CD14-positive monocyte (primary cell): Measurements from ENCODE around the gene DVL2. TPM values are rescaled to one million over a fixed set of nuclear protein-coding genes. Genes with fewer than 3 reads are reported as not detected.

ENCODE experiments used
- DNase-seq, 3 donors: peaks; one replicate each; pipeline ENCODE4 v3.0.0-alpha.2; 2011 to 2022
- H2AFZ ChIP-seq: 2 replicates; pipeline ENCODE4 v1.6.0; 2012; ENCODE audit warnings: mild to moderate bottlenecking, low read depth, low read length, inconsistent platforms; ENCODE audit not compliant: insufficient read depth, poor library complexity, severe bottlenecking
- H3K27ac ChIP-seq, 2 donors: 1 replicate in 1 of 2; 2 replicates in 1 of 2; pipeline ENCODE4 v1.5.1; 2012 to 2013; ENCODE audit warnings: low read length in 2 of 2, control low read depth in 1 of 2, inconsistent platforms in 1 of 2, low read depth in 1 of 2, mild to moderate bottlenecking in 1 of 2
- H3K27me3 ChIP-seq, 2 donors: one replicate each; pipeline versions ENCODE4 v1.6.0 to v1.6.1; 2011 to 2013; ENCODE audit warnings: low read length in 2 of 2; ENCODE audit not compliant: control insufficient read depth in 2 of 2, insufficient read depth in 2 of 2
- H3K36me3 ChIP-seq, 2 donors: replicated peaks in 1 of 2; 1 replicate in 1 of 2; 2 replicates in 1 of 2; pipeline versions ENCODE4 v1.5.1 to v1.6.1; 2012 to 2013; ENCODE audit warnings: low read length in 2 of 2, control low read depth in 1 of 2, inconsistent platforms in 1 of 2, mild to moderate bottlenecking in 1 of 2; ENCODE audit not compliant: insufficient read depth in 2 of 2, control insufficient read depth in 1 of 2
- H3K4me1 ChIP-seq, 2 donors: 1 replicate in 1 of 2; 2 replicates in 1 of 2; pipeline versions ENCODE4 v1.5.1 to v1.6.1; 2012 to 2013; ENCODE audit warnings: low read length in 2 of 2, control low read depth in 1 of 2, inconsistent platforms in 1 of 2, mild to moderate bottlenecking in 1 of 2, moderate library complexity in 1 of 2; ENCODE audit not compliant: insufficient read depth in 2 of 2, control insufficient read depth in 1 of 2
- H3K4me2 ChIP-seq: replicated peaks from 2 replicates; pipeline ENCODE3; 2012; ENCODE audit warnings: low read length, moderate library complexity, mild to moderate bottlenecking; ENCODE audit not compliant: poor library complexity, severe bottlenecking; ENCODE audit errors: extremely low read depth
- H3K4me3 ChIP-seq, 3 experiments: fragments of 200-600 bp in 1 of 3; sonication (generic) in 1 of 3; replicated peaks in 1 of 3; 1 replicate in 2 of 3; 2 replicates in 1 of 3; pipeline ENCODE4 v1.5.1; 2011 to 2013; ENCODE audit warnings: low read length in 3 of 3, mild to moderate bottlenecking in 3 of 3, control low read depth in 2 of 3, low read depth in 2 of 3, inconsistent platforms in 1 of 3, moderate library complexity in 1 of 3
- H3K79me2 ChIP-seq: 2 replicates; pipeline ENCODE4 v1.6.0; 2012; ENCODE audit warnings: mild to moderate bottlenecking, control low read depth, inconsistent platforms, low read length, moderate library complexity; ENCODE audit not compliant: insufficient read depth
- H3K9ac ChIP-seq: 2 replicates; pipeline ENCODE4 v1.6.0; 2017; ENCODE audit warnings: low read length, mild to moderate bottlenecking; ENCODE audit not compliant: insufficient read depth, poor library complexity, severe bottlenecking
- H3K9me3 ChIP-seq, 2 donors: replicated peaks in 1 of 2; 1 replicate in 1 of 2; 2 replicates in 1 of 2; pipeline versions ENCODE4 v1.5.1 to v1.6.1; 2012 to 2013; ENCODE audit warnings: low read length in 2 of 2, control low read depth in 1 of 2; ENCODE audit not compliant: control insufficient read depth in 1 of 2, insufficient read depth in 1 of 2
- H4K20me1 ChIP-seq: 2 replicates; pipeline ENCODE4 v1.6.0; 2012; ENCODE audit warnings: mild to moderate bottlenecking, low read length, control low read depth, moderate library complexity; ENCODE audit not compliant: insufficient read depth
- H3K27ac Mint-ChIP-seq, 7 donors: one replicate each; pipeline ENCODE4 v1.8.0; 2020; ENCODE audit warnings: mild to moderate bottlenecking in 7 of 7, mixed read lengths in 7 of 7, moderate library complexity in 6 of 7, inconsistent platforms in 2 of 7
- H3K27me3 Mint-ChIP-seq, 3 donors: one replicate each; pipeline ENCODE4 v1.8.0; 2021 to 2022; ENCODE audit warnings: low read depth in 3 of 3, mild to moderate bottlenecking in 3 of 3, mixed read lengths in 3 of 3, moderate library complexity in 3 of 3, inconsistent platforms in 1 of 3
- H3K36me3 Mint-ChIP-seq, 2 donors: one replicate each; pipeline ENCODE4 v1.8.0; 2020; ENCODE audit warnings: mixed read lengths in 2 of 2, inconsistent platforms in 1 of 2, mild to moderate bottlenecking in 1 of 2
- H3K4me1 Mint-ChIP-seq: one replicate; pipeline ENCODE4 v1.8.0; 2020; ENCODE audit warnings: mild to moderate bottlenecking, mixed read lengths
- H3K4me3 Mint-ChIP-seq, 2 donors: one replicate each; pipeline ENCODE4 v1.8.0; 2020; ENCODE audit warnings: mild to moderate bottlenecking in 2 of 2, mixed read lengths in 2 of 2, moderate library complexity in 1 of 2
- H3K9me3 Mint-ChIP-seq, 7 donors: one replicate each; pipeline ENCODE4 v1.8.0; 2020 to 2022; ENCODE audit warnings: mixed read lengths in 7 of 7, mild to moderate bottlenecking in 6 of 7, moderate library complexity in 6 of 7, inconsistent platforms in 2 of 7
- WGBS: methylation state at CpG from one replicate; pipeline ENCODE4 v1.1.5; 2013; ENCODE audit warnings: missing lambda C conversion rate; ENCODE audit not compliant: insufficient coverage; 5-methylcytosine and 5-hydroxymethylcytosine counted together
- intact Hi-C, 2 donors: fragments of 100-400 bp; cut with micrococcal nuclease; formaldehyde crosslinking; loops; one replicate each; pipeline versions ENCODE4 v1.15.0 to v1.15.1; 2023
- polyA plus RNA-seq, 3 donors: library from polyadenylated mRNA; depleted of rRNA in 1 of 3; unstranded in 2 of 3; stranded (reverse) in 1 of 3; fragments of 300-500 nt in 2 of 3; fragments of >200 nt in 1 of 3; fragmentation: Illumina TruSeq in 2 of 3; gene quantifications; 1 replicate in 2 of 3; 2 replicates in 1 of 3; pipeline ENCODE4 v1.2.3, GENCODE V29; 2012 to 2021
- TF ChIP-seq, protein P1 (sequence below): fragments of 200-600 bp; IDR thresholded peaks from one replicate; pipeline ENCODE4 v1.8.0; 2022; ENCODE audit warnings: antibody characterized with exemption, mild to moderate bottlenecking

The DVL2 gene
- polyA plus RNA-seq, 3 donors, result 6.7 to 7.8 (median 7.0) TPM

- WGBS, result 0% methylated on average over 13 of the region's 32 CpGs
- H3K4me1 ChIP-seq, result peaks cover 72 to 81% of the 10 kb centered on the region in 2 donors
- peak overlapping the region; percentile 90 for H3K4me2 ChIP-seq
- H3K9ac ChIP-seq, result peak overlapping the region; percentile 45
- peaks cover 0 to 2% (median 0%) of the 10 kb centered on the region in 7 donors for H3K9me3 Mint-ChIP-seq
- peaks cover 59% of the 10 kb centered on the region for H3K79me2 ChIP-seq
- H3K9me3 ChIP-seq, result no peaks in the 10 kb centered on the region
- peak overlapping the region; percentile 80 to 89 for H3K4me3 Mint-ChIP-seq
- H3K36me3 Mint-ChIP-seq, result peaks cover 11 to 19% of the 10 kb centered on the region in 2 donors
- peaks cover 78% of the 10 kb centered on the region for H3K4me1 Mint-ChIP-seq
- peak; percentile 32 to 48 (median 35) for DNase-seq
- H3K27ac Mint-ChIP-seq, result peak overlapping the region; percentile 23 to 97 (median 88)
- H3K4me3 ChIP-seq, result peak overlapping the region; percentile 41 to 81 (median 47)
- intact Hi-C loops, result loop anchor here in 1 of 2 donors (5.0 to 10.0 kb wide), 2 partner anchors 35 to 187 kb away; partner anchors contain the start of genes CTDNEP1, ELP5, NLGN2 and TMEM256
- H3K36me3 ChIP-seq, result peaks cover 7 to 10% of the 10 kb centered on the region in 2 donors
- TF ChIP-seq, protein P1, sequence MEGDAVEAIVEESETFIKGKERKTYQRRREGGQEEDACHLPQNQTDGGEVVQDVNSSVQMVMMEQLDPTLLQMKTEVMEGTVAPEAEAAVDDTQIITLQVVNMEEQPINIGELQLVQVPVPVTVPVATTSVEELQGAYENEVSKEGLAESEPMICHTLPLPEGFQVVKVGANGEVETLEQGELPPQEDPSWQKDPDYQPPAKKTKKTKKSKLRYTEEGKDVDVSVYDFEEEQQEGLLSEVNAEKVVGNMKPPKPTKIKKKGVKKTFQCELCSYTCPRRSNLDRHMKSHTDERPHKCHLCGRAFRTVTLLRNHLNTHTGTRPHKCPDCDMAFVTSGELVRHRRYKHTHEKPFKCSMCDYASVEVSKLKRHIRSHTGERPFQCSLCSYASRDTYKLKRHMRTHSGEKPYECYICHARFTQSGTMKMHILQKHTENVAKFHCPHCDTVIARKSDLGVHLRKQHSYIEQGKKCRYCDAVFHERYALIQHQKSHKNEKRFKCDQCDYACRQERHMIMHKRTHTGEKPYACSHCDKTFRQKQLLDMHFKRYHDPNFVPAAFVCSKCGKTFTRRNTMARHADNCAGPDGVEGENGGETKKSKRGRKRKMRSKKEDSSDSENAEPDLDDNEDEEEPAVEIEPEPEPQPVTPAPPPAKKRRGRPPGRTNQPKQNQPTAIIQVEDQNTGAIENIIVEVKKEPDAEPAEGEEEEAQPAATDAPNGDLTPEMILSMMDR, result no peak
- H3K27ac ChIP-seq, result peak overlapping the region; percentile 14 to 65
- peaks cover 0 to 10% (median 2%) of the 10 kb centered on the region in 3 donors for H3K27me3 Mint-ChIP-seq
- peaks cover 52% of the 10 kb centered on the region for H4K20me1 ChIP-seq
- no peaks in the 10 kb centered on the region for H3K27me3 ChIP-seq
- peak overlapping the region; percentile 74 for H2AFZ ChIP-seq
Observed at GRCh38 chr17:7217113-7217987, 17.0 kb downstream of the DVL2 start.

- intact Hi-C loops, result loop anchor here in 1 of 2 donors (5.0 to 10.0 kb wide), 2 partner anchors 36 to 188 kb away; partner anchors contain the start of genes CTDNEP1, ELP5, NLGN2 and TMEM256
- Histone ChIP-seq H3K9ac (peak overlapping the region; percentile 45), H3K36me3 (peaks cover 0 to 4% of the 10 kb centered on the region in 2 donors), H3K4me3 (peak overlapping the region; percentile 36 to 81 (median 47)), H3K27ac (no peak overlapping the region), H3K9me3 (no peaks in the 10 kb centered on the region), H4K20me1 (peaks cover 52% of the 10 kb centered on the region), H3K4me2 (peak overlapping the region; percentile 90), H3K4me1 (peaks cover 71 to 76% of the 10 kb centered on the region in 2 donors), H3K79me2 (peaks cover 64% of the 10 kb centered on the region), H2AFZ (no peak overlapping the region), H3K27me3 (no peaks in the 10 kb centered on the region)
- DNase-seq, result no peak
- 16% methylated on average over 6 of the region's 7 CpGs for WGBS
- Mint-ChIP-seq H3K27ac (peak overlapping the region; percentile 37 to 97 (median 82)), H3K4me1 (peaks cover 79% of the 10 kb centered on the region), H3K27me3 (peaks cover 2 to 12% (median 3%) of the 10 kb centered on the region in 3 donors), H3K36me3 (peaks cover 4 to 10% of the 10 kb centered on the region in 2 donors), H3K9me3 (peaks cover 0 to 2% (median 0%) of the 10 kb centered on the region in 7 donors), H3K4me3 (peak overlapping the region; percentile 68 to 87)
- TF ChIP-seq, protein P1, result no peak
Observed at GRCh38 chr17:7216242-7217112, 17.8 kb downstream of the DVL2 start.
